Skeletal muscle satellite cell (primary cell): ENCODE measurements around the gene PPP1R9A.

Experiments
- H3K27me3 ChIP-seq: 2 replicates; pipeline ENCODE4 v1.7.0; 2013; ENCODE audit warnings: low read length; ENCODE audit not compliant: control insufficient read depth, insufficient read depth
- H3K36me3 ChIP-seq: 2 replicates; pipeline ENCODE4 v1.7.0; 2013; ENCODE audit warnings: mild to moderate bottlenecking, control low read depth, low read length; ENCODE audit not compliant: insufficient read depth
- H3K4me1 ChIP-seq: 2 replicates; pipeline ENCODE4 v1.7.0; 2013; ENCODE audit warnings: low read length; ENCODE audit not compliant: control insufficient read depth, insufficient read depth
- H3K4me2 ChIP-seq: 2 replicates; pipeline ENCODE4 v1.7.0; 2013; ENCODE audit warnings: mild to moderate bottlenecking, low read length
- H3K4me3 ChIP-seq: 2 replicates; pipeline ENCODE4 v1.7.0; 2013; ENCODE audit warnings: low read length
- H3K9ac ChIP-seq: 2 replicates; pipeline ENCODE4 v1.7.0; 2013; ENCODE audit warnings: mild to moderate bottlenecking, low read depth, low read length, moderate library complexity
- H3K9me3 ChIP-seq: replicated peaks from 2 replicates; pipeline ENCODE4 v1.7.0; 2013; ENCODE audit warnings: mild to moderate bottlenecking, control low read depth, low read length

PPP1R9A gene

DNA sequence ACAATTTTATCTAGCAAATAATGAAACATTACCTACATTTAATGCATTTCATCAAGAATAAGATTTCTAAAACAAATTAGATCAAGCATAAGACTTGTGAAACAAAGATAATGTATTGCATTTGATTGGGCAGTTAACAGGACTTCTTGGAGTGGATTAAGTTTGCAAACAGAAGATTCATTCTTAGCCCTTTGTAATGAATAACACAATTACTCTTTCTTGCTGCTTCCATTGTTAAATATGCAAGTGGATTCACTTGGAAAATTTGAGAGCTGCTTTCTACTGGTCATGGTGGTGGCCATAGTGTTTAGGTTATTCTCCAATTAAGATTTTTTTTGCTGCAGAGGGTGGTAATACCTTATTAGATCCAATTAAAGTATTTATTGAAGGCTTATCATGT is 6.0 kb downstream of the PPP1R9A start:
- H3K36me3 ChIP-seq = no peaks in the 10 kb centered on the region
- H3K9me3 ChIP-seq = no peaks in the 10 kb centered on the region
- H3K9ac ChIP-seq = no peak overlapping the region
- peaks cover 13% of the 10 kb centered on the region for H3K27me3 ChIP-seq
- no peaks in the 10 kb centered on the region for H3K4me1 ChIP-seq
- no peak overlapping the region for H3K4me3 ChIP-seq
- H3K4me2 ChIP-seq = no peak overlapping the region

DNA sequence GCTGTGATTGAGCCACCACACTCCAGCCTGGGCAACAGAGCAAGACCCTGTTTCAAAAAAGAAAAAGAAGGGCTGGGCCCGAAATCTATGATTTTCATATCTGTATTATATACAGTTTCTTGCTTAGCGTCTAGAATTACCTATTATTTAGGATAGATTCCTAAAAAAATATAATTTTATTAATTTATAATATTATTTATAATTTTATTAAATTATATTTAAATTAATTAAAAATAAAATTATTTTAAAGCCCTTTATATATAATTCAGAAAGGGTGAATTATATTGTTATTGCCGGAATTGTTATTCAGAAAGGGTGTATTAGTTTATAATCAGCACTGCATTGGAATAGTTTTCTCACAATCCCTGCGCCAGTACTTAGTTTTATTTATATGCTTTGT is 14.5 kb downstream of the PPP1R9A start:
- no peaks in the 10 kb centered on the region for H3K27me3 ChIP-seq
- no peaks in the 10 kb centered on the region for H3K36me3 ChIP-seq
- no peaks in the 10 kb centered on the region for H3K4me1 ChIP-seq
- H3K4me2 ChIP-seq = no peak overlapping the region
- H3K4me3 ChIP-seq = no peak overlapping the region
- no peaks in the 10 kb centered on the region for H3K9me3 ChIP-seq
- no peak overlapping the region for H3K9ac ChIP-seq

DNA sequence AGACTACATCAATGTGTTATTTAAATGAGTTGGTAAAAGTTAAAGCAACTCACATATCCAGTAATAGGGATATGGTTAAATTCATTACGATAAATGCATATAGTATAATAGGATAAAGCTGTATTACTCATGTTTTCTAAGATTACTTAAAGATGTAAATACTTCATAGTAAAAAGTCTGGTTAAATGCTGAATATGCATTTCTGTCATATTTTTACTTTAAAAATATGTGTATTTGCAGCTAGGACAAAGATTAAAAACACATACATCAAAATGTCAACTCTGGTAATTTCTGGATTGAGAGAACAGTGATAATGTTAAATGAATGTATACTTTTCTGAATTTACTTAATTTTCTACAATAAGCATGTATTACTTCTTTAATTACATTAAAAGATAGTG is 15.1 kb downstream of the PPP1R9A start:
- Histone ChIP-seq H3K9me3 (no peaks in the 10 kb centered on the region), H3K27me3 (no peaks in the 10 kb centered on the region), H3K4me1 (no peaks in the 10 kb centered on the region), H3K9ac (no peak overlapping the region), H3K4me2 (no peak overlapping the region), H3K36me3 (no peaks in the 10 kb centered on the region), H3K4me3 (no peak overlapping the region)

DNA sequence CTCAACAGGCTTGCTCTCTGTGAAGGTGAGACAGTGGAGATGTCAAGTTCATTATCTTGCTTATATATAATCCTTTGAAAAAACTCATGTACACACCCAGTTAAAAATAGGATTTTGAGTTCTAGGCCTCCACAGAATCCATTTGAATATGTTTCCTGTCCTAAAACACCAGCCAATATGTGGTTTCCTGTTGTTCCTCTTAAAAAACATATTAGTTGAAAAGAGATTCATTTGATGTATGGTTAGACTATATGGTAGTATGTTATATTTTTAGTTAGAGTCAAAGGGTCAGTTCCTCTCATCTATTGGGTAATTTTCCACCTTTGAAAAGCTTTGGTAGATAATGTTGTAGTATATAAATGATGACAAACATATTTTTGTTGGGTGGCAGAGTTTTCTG is 16.0 kb downstream of the PPP1R9A start:
- H3K4me1 ChIP-seq = no peaks in the 10 kb centered on the region
- no peak overlapping the region for H3K9ac ChIP-seq
- no peak overlapping the region for H3K4me3 ChIP-seq
- H3K36me3 ChIP-seq = no peaks in the 10 kb centered on the region
- H3K4me2 ChIP-seq = no peak overlapping the region
- H3K27me3 ChIP-seq = no peaks in the 10 kb centered on the region
- H3K9me3 ChIP-seq = no peaks in the 10 kb centered on the region

DNA sequence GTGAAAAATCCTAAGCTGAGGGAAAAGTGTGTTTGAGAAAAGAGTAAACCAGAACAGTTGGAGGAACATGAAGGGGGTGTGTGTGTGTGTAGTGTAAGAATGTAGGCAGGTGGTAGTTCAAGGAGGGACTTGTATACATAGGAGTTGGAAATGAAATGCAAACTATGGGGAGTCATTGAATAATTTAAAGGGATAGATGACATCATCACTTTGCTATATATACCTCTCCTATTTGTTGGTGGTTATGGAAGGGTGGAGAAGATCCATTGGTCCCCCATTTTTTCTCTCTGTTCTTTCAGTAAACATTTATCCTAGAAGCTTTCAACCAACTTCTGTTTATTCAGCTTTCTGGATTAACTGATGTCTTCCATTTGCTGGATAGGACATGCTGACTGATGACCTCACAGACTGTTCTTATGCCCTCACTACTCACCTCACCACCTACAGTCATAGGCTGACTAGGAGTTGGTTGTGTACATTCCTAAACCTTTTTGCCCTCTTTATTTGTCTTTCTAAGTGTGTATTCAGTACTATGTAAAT is 20.8 kb downstream of the PPP1R9A start:
- Histone ChIP-seq H3K4me3 (no peak overlapping the region), H3K9ac (no peak overlapping the region), H3K4me2 (no peak overlapping the region), H3K9me3 (no peaks in the 10 kb centered on the region), H3K36me3 (no peaks in the 10 kb centered on the region), H3K4me1 (no peaks in the 10 kb centered on the region), H3K27me3 (no peaks in the 10 kb centered on the region)

DNA sequence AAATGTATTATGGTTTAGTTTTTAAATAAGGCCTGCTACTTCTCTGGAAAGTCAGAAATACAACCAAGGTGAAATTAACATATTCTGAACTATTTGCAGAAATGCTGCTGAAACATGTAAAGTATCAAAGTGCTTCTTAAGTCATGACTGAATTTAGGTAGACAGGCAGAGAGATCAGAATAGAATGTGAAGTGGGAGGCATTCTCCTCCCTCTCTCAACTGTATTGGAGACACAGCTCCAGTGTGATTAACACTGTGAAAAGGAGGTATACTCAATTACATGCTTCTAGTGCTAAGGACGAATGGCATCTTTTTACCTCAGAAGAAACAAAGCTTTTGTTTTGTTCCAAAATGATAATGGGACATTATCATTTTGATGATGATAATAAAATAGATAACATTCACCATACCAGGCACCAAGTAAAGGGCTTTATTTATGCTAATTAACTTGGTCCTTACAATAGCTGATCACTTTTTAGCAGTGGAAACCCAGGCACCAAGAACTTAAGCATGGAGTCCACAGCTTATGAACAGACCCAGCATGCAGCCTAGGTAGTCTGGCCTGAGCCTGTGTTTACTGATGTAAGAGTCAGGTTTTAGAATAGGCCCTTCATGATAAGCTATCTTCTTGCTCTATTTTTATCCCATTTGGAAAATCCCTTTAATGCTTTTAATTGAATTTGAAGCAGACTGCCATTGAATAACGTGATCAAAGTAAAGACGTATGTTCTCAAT is 26.0 kb downstream of the PPP1R9A start:
- H3K4me3 ChIP-seq = no peak overlapping the region

DNA sequence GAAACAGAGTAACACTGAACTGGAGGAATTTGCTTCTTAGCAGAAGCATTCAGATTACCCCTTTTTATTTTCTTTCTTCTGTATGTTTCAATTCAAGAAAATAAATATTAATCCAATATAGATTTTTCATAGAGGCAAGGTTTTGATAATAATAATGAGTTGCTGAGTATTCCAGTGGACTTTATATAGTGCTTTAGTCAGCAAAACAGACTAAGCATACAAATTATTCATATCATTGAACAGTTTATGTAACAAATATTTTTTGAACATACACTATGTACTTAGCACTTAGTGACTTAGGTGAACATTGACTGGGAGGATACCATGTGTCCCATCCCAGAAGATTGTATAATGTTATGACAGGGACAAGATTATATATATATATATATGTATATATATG is 32.0 kb downstream of the PPP1R9A start:
- Histone ChIP-seq H3K27me3 (no peaks in the 10 kb centered on the region), H3K4me3 (no peak overlapping the region), H3K4me2 (no peak overlapping the region), H3K9me3 (no peaks in the 10 kb centered on the region), H3K9ac (no peak overlapping the region), H3K36me3 (no peaks in the 10 kb centered on the region), H3K4me1 (no peaks in the 10 kb centered on the region)

More for the DNA sequence above, 26.0 kb downstream of the PPP1R9A start:
- Histone ChIP-seq H3K9me3 (no peaks in the 10 kb centered on the region), H3K9ac (no peak overlapping the region), H3K4me1 (no peaks in the 10 kb centered on the region), H3K4me2 (no peak overlapping the region), H3K36me3 (no peaks in the 10 kb centered on the region), H3K27me3 (no peaks in the 10 kb centered on the region)

DNA sequence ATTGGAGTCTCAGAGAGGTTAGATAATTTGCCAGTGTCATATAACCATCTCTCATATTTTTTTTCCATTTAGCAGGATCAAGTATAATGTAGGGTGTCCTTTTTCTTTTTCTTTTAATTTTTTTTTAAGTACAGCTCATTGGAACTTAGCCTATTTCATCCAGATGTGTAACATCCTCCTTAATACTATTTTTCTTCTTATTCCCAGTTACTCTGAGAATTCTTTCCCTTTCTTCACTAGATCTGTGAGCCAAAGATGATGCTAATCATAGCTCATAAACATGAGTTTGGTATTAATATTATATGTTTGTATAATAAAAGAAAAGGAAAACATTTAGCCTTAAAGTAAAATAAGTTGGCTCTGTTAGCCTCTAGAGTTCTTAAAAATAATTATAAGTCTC is 32.8 kb downstream of the PPP1R9A start:
- no peaks in the 10 kb centered on the region for H3K36me3 ChIP-seq
- H3K9ac ChIP-seq = no peak overlapping the region

DNA sequence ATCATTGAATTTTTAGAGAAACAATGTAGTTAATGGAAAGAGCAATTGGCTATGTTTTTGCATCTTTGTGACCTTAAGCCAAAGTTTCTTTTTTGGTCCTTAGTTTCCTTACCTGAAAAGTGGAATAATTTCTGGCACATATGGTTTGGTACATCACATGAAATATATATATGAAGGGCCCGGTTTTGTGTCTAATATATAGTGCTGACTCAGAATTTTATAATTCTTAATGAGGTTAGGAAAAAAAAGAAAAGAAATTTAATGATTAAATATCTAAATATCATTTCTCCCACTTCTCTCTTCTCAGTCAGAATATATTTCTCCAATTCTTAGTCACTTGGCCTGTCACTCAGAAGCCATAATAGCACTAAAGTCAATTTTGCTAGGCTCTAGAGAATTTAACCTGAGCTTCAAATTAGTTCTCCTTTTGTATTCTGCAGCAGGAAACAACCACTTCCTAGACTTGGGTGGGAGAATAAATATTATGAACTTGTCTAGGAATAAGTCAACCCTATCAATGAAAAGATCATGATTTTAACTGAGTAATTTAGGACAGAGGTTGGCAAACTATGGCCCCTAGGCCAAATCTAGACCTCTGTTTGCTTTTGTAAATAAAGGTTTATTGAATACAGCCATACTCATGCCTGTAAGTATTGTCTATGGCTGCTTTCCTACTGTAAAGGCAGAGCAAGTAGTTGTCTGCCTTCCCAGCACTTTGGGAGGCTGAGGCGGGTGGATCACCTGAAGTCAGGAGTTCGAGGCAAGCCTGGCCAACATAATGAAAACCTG is 34.6 kb downstream of the PPP1R9A start:
- Histone ChIP-seq H3K4me2 (no peak overlapping the region), H3K27me3 (no peaks in the 10 kb centered on the region), H3K9me3 (no peaks in the 10 kb centered on the region), H3K4me1 (no peaks in the 10 kb centered on the region), H3K9ac (no peak overlapping the region), H3K4me3 (no peak overlapping the region), H3K36me3 (no peaks in the 10 kb centered on the region)

More for the DNA sequence above, 32.8 kb downstream of the PPP1R9A start:
- H3K9me3 ChIP-seq = no peaks in the 10 kb centered on the region
- no peaks in the 10 kb centered on the region for H3K4me1 ChIP-seq
- no peaks in the 10 kb centered on the region for H3K27me3 ChIP-seq
- H3K4me3 ChIP-seq = no peak overlapping the region
- H3K4me2 ChIP-seq = no peak overlapping the region

DNA sequence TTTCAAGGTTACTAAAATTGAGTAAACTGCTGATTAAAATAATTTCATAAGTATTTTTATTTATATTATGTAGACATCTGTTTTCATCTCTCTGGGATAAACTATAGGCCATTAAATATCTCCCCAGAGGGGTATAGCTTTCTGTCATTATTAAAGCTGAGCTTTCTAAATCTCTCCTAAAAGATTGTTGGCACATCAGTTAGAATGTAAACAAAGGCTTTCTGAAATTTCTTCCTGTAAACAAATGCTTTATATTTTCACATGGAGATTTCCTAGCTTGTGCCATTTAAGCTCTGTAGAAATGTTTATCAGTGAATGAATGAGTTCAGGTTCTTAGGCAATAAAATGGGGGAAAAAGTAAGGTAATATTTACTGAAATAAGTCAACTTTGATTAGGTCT is 35.7 kb downstream of the PPP1R9A start:
- Histone ChIP-seq H3K36me3 (no peaks in the 10 kb centered on the region), H3K4me1 (no peaks in the 10 kb centered on the region), H3K9ac (no peak overlapping the region), H3K4me3 (no peak overlapping the region), H3K4me2 (no peak overlapping the region), H3K9me3 (no peaks in the 10 kb centered on the region), H3K27me3 (no peaks in the 10 kb centered on the region)

DNA sequence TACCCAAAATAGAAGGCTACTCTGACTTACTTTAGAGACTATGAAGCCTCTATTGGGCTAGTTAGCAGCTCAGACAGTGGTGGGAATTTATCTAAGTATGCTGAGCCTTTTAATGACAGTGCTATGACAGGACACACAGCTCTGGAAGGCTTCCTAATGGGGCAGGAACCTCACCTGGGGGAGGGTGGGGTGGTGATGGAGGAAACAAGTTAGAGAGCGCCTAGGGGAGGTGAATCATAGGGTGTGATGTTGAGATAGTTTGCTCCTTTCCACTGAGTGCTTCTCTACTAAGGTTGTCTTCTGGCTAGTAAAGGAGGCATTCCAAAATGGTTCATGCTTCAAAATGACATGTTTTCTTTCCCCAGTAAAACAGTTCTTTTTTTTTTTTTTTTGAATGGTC is 42.1 kb downstream of the PPP1R9A start:
- Histone ChIP-seq H3K9me3 (no peaks in the 10 kb centered on the region), H3K4me1 (no peaks in the 10 kb centered on the region), H3K9ac (no peak overlapping the region), H3K4me2 (no peak overlapping the region), H3K4me3 (no peak overlapping the region), H3K27me3 (no peaks in the 10 kb centered on the region), H3K36me3 (no peaks in the 10 kb centered on the region)
